Thyroid gland (tissue), 4 donors: ENCODE measurements around the gene TRIB2. TPM values are rescaled to one million over a fixed set of nuclear protein-coding genes. Genes with fewer than 3 reads are reported as not detected.
A peak's percentile ranks its signal among the peaks of the same experiment; 100 is the strongest.

ENCODE experiments used
- DNase-seq, 2 donors: peaks; one replicate each; pipeline ENCODE4 v3.0.0-alpha.2; 2019
- H3K27ac ChIP-seq, 3 donors: fragments of 200-600 bp; sonication (generic); 1 replicate in 2 of 3; 2 replicates in 1 of 3; pipeline ENCODE4 v1.5.1; 2016 to 2019; ENCODE audit warnings: mild to moderate bottlenecking in 1 of 3, moderate library complexity in 1 of 3
- H3K27me3 ChIP-seq: fragments of 200-600 bp; sonication (generic); one replicate; pipeline ENCODE4 v1.5.1; 2019
- H3K36me3 ChIP-seq, 2 donors: fragments of 200-600 bp; sonication (generic); one replicate each; pipeline ENCODE4 v1.5.1; 2016 to 2019
- H3K4me1 ChIP-seq, 2 donors: fragments of 200-600 bp; sonication (generic); one replicate each; pipeline ENCODE4 v1.5.1; 2017 to 2019
- H3K4me3 ChIP-seq, 3 donors: fragments of 200-600 bp; sonication (generic); replicated peaks in 1 of 3; 1 replicate in 2 of 3; 2 replicates in 1 of 3; pipeline ENCODE4 v1.5.1; 2016; ENCODE audit warnings: mild to moderate bottlenecking in 1 of 3
- H3K9me3 ChIP-seq: fragments of 200-600 bp; sonication (generic); one replicate; pipeline ENCODE4 v1.5.1; 2017
- POLR2A ChIP-seq, 2 donors: fragments of 450-650 bp; IDR thresholded peaks; one replicate each; pipeline ENCODE4 v1.6.1; 2017; ENCODE audit warnings: antibody characterized with exemption in 2 of 2, mild to moderate bottlenecking in 2 of 2, moderate library complexity in 1 of 2
- WGBS, 2 donors: methylation state at CpG; one replicate each; pipeline ENCODE4 v1.1.5; 2017; 5-methylcytosine and 5-hydroxymethylcytosine counted together
- intact Hi-C: fragments of 100-400 bp; cut with DNase I; formaldehyde crosslinking; loops from one replicate; pipeline ENCODE4 v1.15.1; 2023
- total RNA-seq, 4 donors: library from RNA; depleted of rRNA; stranded (reverse); fragments of >200 nt; gene quantifications; one replicate each; pipeline ENCODE4 v1.2.3, GENCODE V29; 2016
- TF ChIP-seq, protein P1 (sequence below), 6 experiments: fragments of 200-600 bp in 3 of 6; fragments of 450-650 bp in 3 of 6; sonication (generic) in 3 of 6; IDR thresholded peaks; one replicate each; pipeline ENCODE4 v1.5.1; 2016 to 2019; ENCODE audit warnings: antibody characterized with exemption in 6 of 6, mild to moderate bottlenecking in 2 of 6, inconsistent platforms in 1 of 6, moderate library complexity in 1 of 6

The TRIB2 gene
- total RNA-seq, 4 donors from 2014 or later = 30.8 to 59.8 (median 37.1) TPM

DNA sequence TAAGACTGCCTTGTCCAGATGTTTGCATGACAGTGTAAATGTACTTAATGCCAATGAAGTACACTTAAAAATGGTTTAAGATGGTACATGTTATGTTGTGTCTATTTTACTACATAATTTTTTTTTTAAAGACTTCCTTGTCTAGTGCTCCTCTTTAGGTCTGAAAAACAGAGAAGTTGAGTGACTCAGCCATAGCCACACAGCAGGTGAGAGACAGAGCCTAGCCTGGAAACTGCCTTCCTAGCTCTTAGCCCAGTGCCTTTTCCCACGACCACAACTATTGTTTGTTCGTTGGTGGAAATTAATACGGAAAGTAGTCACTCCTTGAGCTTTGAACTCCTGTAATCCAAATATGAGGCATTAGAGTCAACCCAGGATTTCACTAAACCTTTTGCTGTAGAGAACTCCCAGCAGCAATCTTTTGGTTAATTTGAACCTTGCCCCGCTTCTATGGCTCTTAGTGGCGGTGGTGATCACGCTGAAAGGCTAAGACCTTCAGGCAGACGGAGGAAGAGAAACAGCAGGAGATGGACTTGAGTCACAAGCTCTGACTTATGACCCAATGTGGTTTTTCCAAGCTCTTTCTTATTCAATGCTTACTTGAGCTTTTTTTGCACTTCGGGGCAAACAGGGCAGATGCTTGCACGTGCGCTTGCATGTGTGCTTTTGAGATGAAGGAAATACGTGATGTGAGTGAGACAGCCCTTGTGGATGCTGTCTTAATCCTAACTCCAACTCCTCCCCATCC, 21.2 kb downstream of the TRIB2 start:
- H3K4me3 ChIP-seq = no peak overlapping the region
- 82 to 85% methylated on average over 11 of the region's 11 CpGs for WGBS, 2 donors
- intact Hi-C loops = no loop called here
- no peak for TF ChIP-seq POLR2A (IDR thresholded peaks at IDR 0.05)
- TF ChIP-seq, protein P1, sequence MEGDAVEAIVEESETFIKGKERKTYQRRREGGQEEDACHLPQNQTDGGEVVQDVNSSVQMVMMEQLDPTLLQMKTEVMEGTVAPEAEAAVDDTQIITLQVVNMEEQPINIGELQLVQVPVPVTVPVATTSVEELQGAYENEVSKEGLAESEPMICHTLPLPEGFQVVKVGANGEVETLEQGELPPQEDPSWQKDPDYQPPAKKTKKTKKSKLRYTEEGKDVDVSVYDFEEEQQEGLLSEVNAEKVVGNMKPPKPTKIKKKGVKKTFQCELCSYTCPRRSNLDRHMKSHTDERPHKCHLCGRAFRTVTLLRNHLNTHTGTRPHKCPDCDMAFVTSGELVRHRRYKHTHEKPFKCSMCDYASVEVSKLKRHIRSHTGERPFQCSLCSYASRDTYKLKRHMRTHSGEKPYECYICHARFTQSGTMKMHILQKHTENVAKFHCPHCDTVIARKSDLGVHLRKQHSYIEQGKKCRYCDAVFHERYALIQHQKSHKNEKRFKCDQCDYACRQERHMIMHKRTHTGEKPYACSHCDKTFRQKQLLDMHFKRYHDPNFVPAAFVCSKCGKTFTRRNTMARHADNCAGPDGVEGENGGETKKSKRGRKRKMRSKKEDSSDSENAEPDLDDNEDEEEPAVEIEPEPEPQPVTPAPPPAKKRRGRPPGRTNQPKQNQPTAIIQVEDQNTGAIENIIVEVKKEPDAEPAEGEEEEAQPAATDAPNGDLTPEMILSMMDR (IDR thresholded peaks at IDR 0.05) = no peak
- no peak for DNase-seq
- H3K27ac ChIP-seq = peak overlapping the region in 1 of 3 donors; percentile 17
- H3K27me3 ChIP-seq = no peaks in the 10 kb centered on the region
- peaks cover 0 to 21% of the 10 kb centered on the region in 2 donors for H3K4me1 ChIP-seq
- H3K36me3 ChIP-seq = peaks cover 4 to 6% of the 10 kb centered on the region in 2 donors
- H3K9me3 ChIP-seq = no peaks in the 10 kb centered on the region

DNA sequence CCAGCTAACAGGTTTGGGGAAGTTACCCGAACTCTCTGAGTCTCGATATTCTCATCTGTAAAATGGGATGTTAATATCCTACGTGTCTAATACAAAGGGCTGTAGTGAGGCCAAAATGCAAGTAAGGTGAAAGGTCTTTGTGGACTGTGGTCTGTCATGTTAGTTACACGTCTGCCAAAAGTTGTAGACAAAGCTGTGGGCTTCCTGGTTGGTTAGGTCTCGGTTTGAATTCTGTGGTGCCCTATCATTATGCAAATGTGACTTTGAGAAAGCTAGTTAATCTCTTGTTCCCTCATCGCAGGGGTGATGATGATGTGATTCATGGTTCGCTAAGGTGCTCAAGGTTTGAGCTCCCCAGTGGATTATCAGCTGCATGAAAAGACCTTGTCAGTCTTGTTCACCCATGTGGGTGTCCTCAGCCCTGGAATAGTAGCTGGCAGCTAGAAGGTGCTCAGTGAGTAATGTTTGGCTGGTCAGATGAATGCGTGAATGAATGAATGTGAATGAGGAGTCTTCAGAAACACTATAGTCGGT, 23.1 kb downstream of the TRIB2 start:
- Histone ChIP-seq H3K9me3 (no peaks in the 10 kb centered on the region), H3K27ac (no peak overlapping the region), H3K4me3 (no peak overlapping the region), H3K27me3 (no peaks in the 10 kb centered on the region), H3K36me3 (peaks cover 4 to 6% of the 10 kb centered on the region in 2 donors), H3K4me1 (peaks cover 0 to 9% of the 10 kb centered on the region in 2 donors)
- TF ChIP-seq POLR2A (IDR thresholded peaks at IDR 0.05) = no peak
- TF ChIP-seq, protein P1 (IDR thresholded peaks at IDR 0.05) = no peak
- no peak for DNase-seq
- 92 to 97% methylated on average over 9 of the region's 9 CpGs for whole genome bisulfite sequencing, 2 donors
- intact Hi-C loops = no loop called here

DNA sequence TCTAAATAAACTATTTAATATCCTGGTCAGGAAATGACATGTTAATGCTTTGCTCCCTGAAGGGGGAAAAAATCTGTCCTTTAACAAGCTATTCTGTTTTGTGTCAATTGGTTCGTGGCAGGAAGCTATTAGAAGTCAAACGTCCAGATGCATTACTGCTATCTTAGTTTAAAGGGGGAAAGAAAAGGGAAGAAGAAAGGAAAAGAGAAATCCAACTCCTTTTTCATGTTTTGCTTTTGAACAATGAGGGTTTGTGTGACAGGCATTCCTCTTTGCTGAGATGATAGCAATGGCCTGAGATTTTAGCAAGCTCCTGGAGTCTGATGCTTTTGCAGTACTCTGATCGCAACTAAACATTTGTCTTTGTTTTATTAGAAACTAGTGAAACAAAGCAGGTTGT, 24.6 kb downstream of the TRIB2 start:
- TF ChIP-seq POLR2A (IDR thresholded peaks at IDR 0.05) = no peak
- TF ChIP-seq, protein P1 (IDR thresholded peaks at IDR 0.05) = no peak
- no peaks in the 10 kb centered on the region for H3K27me3 ChIP-seq
- H3K36me3 ChIP-seq = peaks cover 4 to 6% of the 10 kb centered on the region in 2 donors
- no peak for DNase-seq
- intact Hi-C loops = no loop called here
- WGBS, 2 donors = 70 to 72% methylated on average over 3 of the region's 3 CpGs
- no peaks in the 10 kb centered on the region for H3K9me3 ChIP-seq
- H3K4me3 ChIP-seq = no peak overlapping the region
- H3K27ac ChIP-seq = no peak overlapping the region
- no peaks in the 10 kb centered on the region for H3K4me1 ChIP-seq

DNA sequence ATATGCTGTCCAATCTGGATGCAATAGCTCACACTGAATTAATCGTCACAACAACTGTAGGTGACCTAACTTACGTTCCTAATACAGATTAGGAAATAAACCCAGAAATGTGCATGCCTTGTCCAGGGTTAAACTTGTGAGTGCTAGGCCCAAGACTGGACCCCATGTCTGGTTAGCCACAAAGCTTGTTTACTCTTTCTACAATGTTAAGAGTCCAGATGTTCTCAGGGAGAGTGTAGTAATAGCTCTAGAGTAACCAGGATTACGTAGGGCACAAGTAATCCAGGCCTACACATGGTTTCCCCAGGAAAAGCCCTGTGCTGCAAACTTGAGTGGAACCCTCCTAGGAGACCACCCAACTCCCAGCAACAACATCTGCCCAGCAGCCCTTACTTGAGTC, 26.2 kb downstream of the TRIB2 start:
- DNase-seq = no peak
- peaks cover 4 to 6% of the 10 kb centered on the region in 2 donors for H3K36me3 ChIP-seq
- 90 to 96% methylated on average over 3 of the region's 3 CpGs for WGBS, 2 donors
- H3K27me3 ChIP-seq = no peaks in the 10 kb centered on the region
- no peak overlapping the region for H3K27ac ChIP-seq
- H3K4me3 ChIP-seq = no peak overlapping the region
- intact Hi-C loops = no loop called here
- no peaks in the 10 kb centered on the region for H3K4me1 ChIP-seq
- H3K9me3 ChIP-seq = no peaks in the 10 kb centered on the region
- TF ChIP-seq, protein P1 (IDR thresholded peaks at IDR 0.05) = no peak
- TF ChIP-seq POLR2A (IDR thresholded peaks at IDR 0.05) = no peak

DNA sequence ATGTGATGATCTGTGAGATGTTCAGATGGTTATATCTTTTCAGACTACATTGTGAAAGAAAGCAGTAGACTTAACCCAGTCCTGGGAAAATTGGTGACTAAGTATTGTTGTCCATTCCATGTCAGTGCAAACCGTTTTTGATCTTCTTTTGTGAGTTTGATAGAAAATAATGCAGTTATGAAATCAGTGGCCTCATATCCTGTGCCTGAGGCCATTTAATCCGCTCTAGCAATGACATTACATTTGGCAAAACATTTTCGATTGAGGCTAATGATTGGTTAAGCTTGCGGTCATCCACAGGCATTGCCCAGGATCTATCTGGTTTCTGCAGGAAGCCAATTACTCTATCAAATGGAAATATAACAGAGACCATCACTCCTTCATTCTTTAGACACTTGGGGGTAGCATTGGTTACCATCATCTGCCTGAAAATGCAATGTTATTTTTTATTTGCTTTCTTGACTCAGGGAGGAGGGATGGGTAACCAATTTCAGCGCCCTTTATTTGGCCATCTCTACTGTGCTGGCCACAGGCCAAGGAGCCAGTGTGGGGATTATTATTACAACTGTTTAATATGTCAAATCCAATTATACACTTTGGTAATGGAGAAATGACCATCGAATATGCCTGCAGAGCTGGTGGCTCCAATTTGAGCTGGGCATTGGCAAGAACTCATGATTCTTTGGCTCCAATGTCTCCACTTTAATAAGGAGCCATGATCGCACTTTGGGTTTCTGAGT, 33.6 kb downstream of the TRIB2 start:
- no peak for DNase-seq
- WGBS, 2 donors = 89 to 92% methylated on average over 7 of the region's 7 CpGs
- intact Hi-C loops = no loop called here
- Histone ChIP-seq H3K27me3 (no peaks in the 10 kb centered on the region), H3K4me3 (no peak overlapping the region), H3K9me3 (no peaks in the 10 kb centered on the region), H3K27ac (no peak overlapping the region), H3K36me3 (no peaks in the 10 kb centered on the region), H3K4me1 (no peaks in the 10 kb centered on the region)
- TF ChIP-seq POLR2A (IDR thresholded peaks at IDR 0.05) = no peak
- TF ChIP-seq, protein P1 (IDR thresholded peaks at IDR 0.05) = no peak
